ENCODE data around the gene SEH1L.
A peak's percentile ranks its signal among the peaks of the same experiment; 100 is the strongest.

SEH1L gene

DNA sequence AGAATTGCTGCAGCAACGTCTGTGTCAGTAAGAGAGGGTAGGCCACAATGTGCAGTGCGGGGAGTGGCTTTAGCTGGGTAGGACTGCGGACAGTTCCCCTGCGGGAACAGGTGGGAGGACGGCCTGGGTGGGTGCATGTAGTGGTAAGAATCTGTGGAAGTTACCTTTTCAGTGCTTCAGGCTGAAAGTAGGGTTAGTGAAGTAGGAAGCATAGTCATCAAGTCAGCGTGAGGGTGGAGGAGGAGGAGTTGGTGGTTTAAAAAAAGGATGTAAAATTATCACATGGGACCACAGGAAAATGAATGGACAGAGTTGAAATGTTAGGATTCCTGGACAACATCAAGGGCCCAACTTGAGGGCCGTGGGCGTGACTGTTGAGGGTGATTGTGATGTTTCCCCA, 56.6 kb downstream of the SEH1L start:
- no peak overlapping the region for H3K4me3 ChIP-seq (ENCODE audit: severe bottlenecking)
- H3K27me3 ChIP-seq (ENCODE audit: insufficient read depth, poor library complexity, severe bottlenecking) = no peaks in the 10 kb centered on the region
- DNase-seq (ENCODE audit: low spot score) = no peak
- TF ChIP-seq, protein P1, sequence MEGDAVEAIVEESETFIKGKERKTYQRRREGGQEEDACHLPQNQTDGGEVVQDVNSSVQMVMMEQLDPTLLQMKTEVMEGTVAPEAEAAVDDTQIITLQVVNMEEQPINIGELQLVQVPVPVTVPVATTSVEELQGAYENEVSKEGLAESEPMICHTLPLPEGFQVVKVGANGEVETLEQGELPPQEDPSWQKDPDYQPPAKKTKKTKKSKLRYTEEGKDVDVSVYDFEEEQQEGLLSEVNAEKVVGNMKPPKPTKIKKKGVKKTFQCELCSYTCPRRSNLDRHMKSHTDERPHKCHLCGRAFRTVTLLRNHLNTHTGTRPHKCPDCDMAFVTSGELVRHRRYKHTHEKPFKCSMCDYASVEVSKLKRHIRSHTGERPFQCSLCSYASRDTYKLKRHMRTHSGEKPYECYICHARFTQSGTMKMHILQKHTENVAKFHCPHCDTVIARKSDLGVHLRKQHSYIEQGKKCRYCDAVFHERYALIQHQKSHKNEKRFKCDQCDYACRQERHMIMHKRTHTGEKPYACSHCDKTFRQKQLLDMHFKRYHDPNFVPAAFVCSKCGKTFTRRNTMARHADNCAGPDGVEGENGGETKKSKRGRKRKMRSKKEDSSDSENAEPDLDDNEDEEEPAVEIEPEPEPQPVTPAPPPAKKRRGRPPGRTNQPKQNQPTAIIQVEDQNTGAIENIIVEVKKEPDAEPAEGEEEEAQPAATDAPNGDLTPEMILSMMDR (IDR thresholded peaks at IDR 0.05; ENCODE audit: poor library complexity, severe bottlenecking) = no peak
- H3K27ac ChIP-seq (ENCODE audit: poor library complexity, severe bottlenecking) = no peak overlapping the region
- H3K9me3 ChIP-seq (ENCODE audit: severe bottlenecking) = no peaks in the 10 kb centered on the region
- peaks cover 49% of the 10 kb centered on the region for H3K36me3 ChIP-seq (ENCODE audit: low read depth)
- no peaks in the 10 kb centered on the region for H3K4me1 ChIP-seq (ENCODE audit: insufficient read depth, poor library complexity, severe bottlenecking)
- no peak for ATAC-seq (ENCODE audit: low read depth)

DNA sequence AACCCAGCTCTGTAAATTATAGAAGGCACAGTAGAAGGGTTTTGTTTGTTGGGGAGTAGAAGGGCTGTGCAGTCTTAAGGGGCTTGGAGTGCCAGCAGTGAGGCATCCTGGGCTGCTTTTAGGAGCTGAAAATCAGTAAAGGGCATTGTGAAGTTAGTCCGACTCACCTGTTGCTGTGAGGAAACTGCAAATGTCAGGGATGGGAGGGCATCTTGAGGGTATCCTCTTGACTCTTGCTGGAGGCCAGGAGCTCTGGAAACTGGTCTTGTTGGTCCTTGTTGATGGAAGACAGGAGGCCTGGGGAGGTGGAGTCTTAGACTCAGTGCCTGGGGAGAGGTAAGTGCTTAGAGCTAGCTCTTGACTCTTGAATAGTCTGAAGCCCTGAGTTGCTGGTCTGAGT, 57.5 kb downstream of the SEH1L start:
- ATAC-seq (ENCODE audit: low read depth) = no peak
- TF ChIP-seq, protein P1 (IDR thresholded peaks at IDR 0.05; ENCODE audit: poor library complexity, severe bottlenecking) = no peak
- DNase-seq (ENCODE audit: low spot score) = no peak
- Histone ChIP-seq H3K4me3 (ENCODE audit: severe bottlenecking) (no peak overlapping the region), H3K4me1 (ENCODE audit: insufficient read depth, poor library complexity, severe bottlenecking) (no peaks in the 10 kb centered on the region), H3K9me3 (ENCODE audit: severe bottlenecking) (no peaks in the 10 kb centered on the region), H3K27ac (ENCODE audit: poor library complexity, severe bottlenecking) (no peak overlapping the region), H3K36me3 (ENCODE audit: low read depth) (peaks cover 56% of the 10 kb centered on the region), H3K27me3 (ENCODE audit: insufficient read depth, poor library complexity, severe bottlenecking) (no peaks in the 10 kb centered on the region)

DNA sequence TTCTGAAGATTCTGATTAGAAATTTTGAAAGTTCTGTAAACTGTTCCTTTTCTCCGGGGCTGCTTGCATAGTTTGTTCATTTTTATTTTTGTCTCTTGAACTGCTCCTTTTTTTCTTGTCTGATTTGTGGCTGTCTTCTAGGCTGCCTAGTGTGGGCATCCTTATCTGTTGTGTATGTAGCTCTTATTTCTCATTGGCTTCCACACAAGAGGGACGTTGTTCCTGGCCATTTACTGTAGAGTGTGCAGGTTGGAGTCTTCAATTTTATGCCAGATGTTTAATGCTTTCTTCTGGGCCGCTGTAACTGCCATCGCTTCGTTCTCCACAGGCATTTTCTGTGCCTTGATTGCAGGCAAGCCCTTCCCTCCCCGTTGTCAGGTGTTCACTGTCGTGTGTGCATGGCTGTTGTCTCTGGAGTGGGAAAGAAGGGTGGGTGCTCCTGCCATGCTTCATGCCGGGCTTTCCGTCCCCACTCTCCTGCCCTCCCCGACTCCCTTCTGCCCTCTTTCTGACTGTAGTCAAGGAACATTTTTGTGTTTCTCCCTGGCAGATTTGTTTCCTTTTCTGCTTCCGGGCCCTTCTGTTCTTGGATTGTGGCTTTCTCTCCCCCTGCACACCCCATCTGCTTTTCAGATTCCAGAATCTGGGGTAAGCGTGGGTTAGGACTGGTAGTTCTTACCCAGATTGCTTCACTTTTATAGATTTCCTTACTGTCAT, 58.9 kb downstream of the SEH1L start:
- TF ChIP-seq, protein P1 (IDR thresholded peaks at IDR 0.05; ENCODE audit: poor library complexity, severe bottlenecking) = no peak
- Histone ChIP-seq H3K27me3 (ENCODE audit: insufficient read depth, poor library complexity, severe bottlenecking) (no peaks in the 10 kb centered on the region), H3K4me1 (ENCODE audit: insufficient read depth, poor library complexity, severe bottlenecking) (no peaks in the 10 kb centered on the region), H3K36me3 (ENCODE audit: low read depth) (peaks cover 54% of the 10 kb centered on the region), H3K27ac (ENCODE audit: poor library complexity, severe bottlenecking) (no peak overlapping the region), H3K4me3 (ENCODE audit: severe bottlenecking) (no peak overlapping the region), H3K9me3 (ENCODE audit: severe bottlenecking) (no peaks in the 10 kb centered on the region)
- DNase-seq (ENCODE audit: low spot score) = no peak
- no peak for ATAC-seq (ENCODE audit: low read depth)

DNA sequence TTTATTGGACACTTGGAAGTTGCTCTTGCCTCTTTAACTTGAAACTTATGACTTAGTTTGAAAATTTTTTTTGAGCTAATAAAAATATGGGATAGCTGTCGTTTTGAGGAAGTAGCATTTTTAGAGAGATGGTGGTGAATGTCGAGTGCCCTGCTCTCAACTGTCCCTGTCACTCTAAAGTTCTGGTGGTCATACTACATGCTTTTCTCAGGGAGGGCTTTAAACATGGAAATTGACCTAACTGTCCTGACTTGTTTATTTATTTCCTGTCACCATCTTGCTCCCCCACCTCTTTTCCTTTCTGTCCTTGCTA, 59.4 kb downstream of the SEH1L start:
- Histone ChIP-seq H3K27me3 (ENCODE audit: insufficient read depth, poor library complexity, severe bottlenecking) (no peaks in the 10 kb centered on the region), H3K4me1 (ENCODE audit: insufficient read depth, poor library complexity, severe bottlenecking) (no peaks in the 10 kb centered on the region), H3K9me3 (ENCODE audit: severe bottlenecking) (no peaks in the 10 kb centered on the region), H3K36me3 (ENCODE audit: low read depth) (peaks cover 54% of the 10 kb centered on the region), H3K27ac (ENCODE audit: poor library complexity, severe bottlenecking) (no peak overlapping the region), H3K4me3 (ENCODE audit: severe bottlenecking) (no peak overlapping the region)
- TF ChIP-seq, protein P1 (IDR thresholded peaks at IDR 0.05; ENCODE audit: poor library complexity, severe bottlenecking) = no peak
- DNase-seq (ENCODE audit: low spot score) (no peak), ATAC-seq (ENCODE audit: low read depth) (no peak)

DNA sequence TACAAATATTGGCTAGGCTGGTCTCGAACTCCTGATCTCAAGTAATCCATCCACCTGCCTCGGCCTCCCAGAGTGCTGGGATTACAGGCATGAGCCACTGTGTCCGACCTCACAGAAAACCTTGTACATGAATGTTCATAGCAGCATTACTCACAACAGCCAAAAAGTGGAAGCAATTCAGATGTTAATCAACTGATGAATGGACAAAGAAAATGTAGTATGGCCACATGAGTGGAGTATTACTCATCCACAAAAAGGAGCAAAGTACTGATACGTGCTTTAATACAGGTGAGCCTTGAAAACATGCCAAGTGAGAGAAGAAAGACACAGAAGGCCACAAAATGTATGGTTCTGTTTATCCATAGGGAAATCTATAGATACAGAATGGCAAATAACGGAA, 63.9 kb downstream of the SEH1L start:
- peak; percentile 62; the same call in 1 of the 3 replicates for ATAC-seq (ENCODE audit: low read depth)
- Histone ChIP-seq H3K4me3 (ENCODE audit: severe bottlenecking) (no peak overlapping the region), H3K4me1 (ENCODE audit: insufficient read depth, poor library complexity, severe bottlenecking) (no peaks in the 10 kb centered on the region), H3K27me3 (ENCODE audit: insufficient read depth, poor library complexity, severe bottlenecking) (no peaks in the 10 kb centered on the region), H3K36me3 (ENCODE audit: low read depth) (peaks cover 80% of the 10 kb centered on the region), H3K9me3 (ENCODE audit: severe bottlenecking) (no peaks in the 10 kb centered on the region), H3K27ac (ENCODE audit: poor library complexity, severe bottlenecking) (no peak overlapping the region)
- TF ChIP-seq, protein P1 (IDR thresholded peaks at IDR 0.05; ENCODE audit: poor library complexity, severe bottlenecking) = no peak
- DNase-seq (ENCODE audit: low spot score) = no peak
